HG03469 (cell line): ENCODE results near the gene GPR158.

Experiments used
- ATAC-seq: cut with Tn5 transposase; IDR thresholded peaks from one replicate; pipeline ENCODE4 v1.9.1; 2021; ENCODE audit warnings: mild to moderate bottlenecking, moderate library complexity, moderate number of reproducible peaks; ENCODE audit not compliant: unreplicated experiment

The GPR158 gene

GRCh38 chr10:25562547-25562946, 387.7 kb downstream of the GPR158 start:
- no peak for ATAC-seq

GRCh38 chr10:25564351-25564750, 389.6 kb downstream of the GPR158 start:
- ATAC-seq: no peak

- ATAC-seq: no peak
Measured at GRCh38 chr10:25565570-25565969, 390.8 kb downstream of the GPR158 start.

DNA sequence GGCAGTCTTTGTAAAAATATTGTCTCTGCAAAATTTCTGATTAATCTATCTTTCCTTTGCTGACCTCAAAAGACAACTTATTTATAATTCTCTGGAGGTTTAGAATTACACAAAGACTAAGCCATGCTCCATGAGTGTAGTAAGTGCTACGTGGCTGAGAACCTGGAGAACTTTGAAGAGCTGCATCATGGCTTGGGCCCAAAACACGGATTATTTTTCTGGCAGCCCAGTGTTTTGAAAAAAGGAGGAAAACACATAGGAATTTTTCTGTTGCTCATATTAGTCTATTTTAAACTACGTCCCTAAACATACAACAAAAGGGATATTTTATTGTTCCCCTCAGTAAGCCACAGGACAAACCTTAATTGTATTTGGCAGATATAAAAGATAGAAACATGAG, 398.5 kb downstream of the GPR158 start:
- ATAC-seq: no peak

- ATAC-seq: no peak
Measured at GRCh38 chr10:25575343-25575742, 400.5 kb downstream of the GPR158 start.

GRCh38 chr10:25578061-25578460, 403.3 kb downstream of the GPR158 start:
- ATAC-seq: no peak

GRCh38 chr10:25582961-25583360, 408.2 kb downstream of the GPR158 start:
- ATAC-seq: no peak

- ATAC-seq: no peak
Measured at GRCh38 chr10:25600651-25601050, 425.9 kb downstream of the GPR158 start.

DNA sequence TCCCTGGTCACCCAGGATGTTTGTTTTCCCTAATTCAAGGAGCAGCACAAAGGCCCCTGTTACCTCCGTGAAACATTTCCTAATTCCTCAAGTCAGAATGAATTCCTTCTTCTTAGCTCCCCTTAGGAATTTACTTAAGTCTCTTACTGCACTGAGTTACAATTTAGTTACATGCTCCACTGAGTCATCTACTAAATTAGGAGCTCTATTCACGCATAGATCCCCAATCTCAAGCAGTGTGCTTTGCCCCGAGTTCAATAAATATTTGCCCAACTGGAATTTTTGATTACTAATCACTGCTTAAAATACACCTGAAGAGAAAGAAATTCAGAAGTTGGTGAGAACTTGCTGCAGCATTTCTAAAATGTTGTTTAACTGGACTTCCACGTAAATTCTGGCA, 429.8 kb downstream of the GPR158 start:
- ATAC-seq: no peak

DNA sequence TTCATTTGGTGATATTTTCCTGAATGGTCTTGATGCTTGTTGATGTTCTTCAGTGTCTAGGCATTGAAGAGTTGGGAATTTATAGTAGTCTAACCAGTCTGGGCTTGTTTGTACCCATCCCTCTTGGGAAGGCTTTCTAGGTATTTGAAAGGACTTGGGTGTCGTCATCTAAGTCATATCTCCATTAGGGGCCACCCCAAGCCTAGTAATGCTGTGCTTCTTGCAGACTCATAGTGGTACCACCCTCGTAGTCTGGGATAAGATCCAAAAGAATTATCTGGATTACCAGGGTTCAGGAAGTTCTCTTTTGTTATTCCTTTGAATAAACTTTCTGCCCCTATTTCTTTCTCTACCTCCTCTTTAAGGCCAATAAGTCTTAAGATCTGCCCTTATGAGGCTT, 439.9 kb downstream of the GPR158 start:
- ATAC-seq: no peak

DNA sequence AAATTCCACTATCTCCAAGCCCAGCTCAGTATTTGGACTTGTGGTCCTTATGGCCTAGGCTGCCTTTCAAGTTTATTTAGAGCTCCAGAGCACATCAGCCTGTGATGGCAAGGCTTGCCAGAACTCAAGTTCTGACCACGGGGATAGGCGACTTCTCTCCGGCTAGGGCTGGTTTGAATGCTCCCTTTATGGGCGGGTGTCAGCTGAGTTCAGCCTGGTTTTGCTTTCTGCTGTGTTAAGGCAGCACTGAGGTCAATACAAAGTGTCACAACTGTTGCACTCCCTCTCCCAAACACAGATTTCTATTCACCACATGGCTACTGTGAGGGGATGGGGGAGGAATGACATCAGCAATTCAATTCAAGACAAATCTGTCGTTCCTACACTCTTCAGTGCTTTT, 441.1 kb downstream of the GPR158 start:
- no peak for ATAC-seq

GRCh38 chr10:25616903-25617592, 442.2 kb downstream of the GPR158 start:
- ATAC-seq: no peak

DNA sequence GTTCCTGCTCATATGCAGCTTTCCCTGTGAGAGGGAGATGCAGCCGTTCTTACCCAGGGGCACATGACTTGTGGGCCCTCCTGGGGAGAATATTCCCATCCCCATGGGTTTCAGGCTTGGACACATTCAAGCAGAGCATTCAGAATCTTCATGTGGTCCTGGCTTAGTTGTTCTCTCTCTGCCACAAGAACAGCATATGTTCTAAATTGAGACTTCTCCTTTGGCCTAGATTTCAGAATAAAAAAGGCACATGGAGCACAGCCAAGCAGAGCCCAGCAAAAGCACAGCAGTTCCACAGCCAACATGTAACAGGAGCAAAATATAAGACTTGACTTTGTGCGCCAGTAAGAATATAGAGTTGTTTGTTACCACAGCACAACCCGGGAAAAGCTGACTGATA, 452.8 kb downstream of the GPR158 start:
- ATAC-seq: no peak

GRCh38 chr10:25629333-25629732, 454.5 kb downstream of the GPR158 start:
- no peak for ATAC-seq

DNA sequence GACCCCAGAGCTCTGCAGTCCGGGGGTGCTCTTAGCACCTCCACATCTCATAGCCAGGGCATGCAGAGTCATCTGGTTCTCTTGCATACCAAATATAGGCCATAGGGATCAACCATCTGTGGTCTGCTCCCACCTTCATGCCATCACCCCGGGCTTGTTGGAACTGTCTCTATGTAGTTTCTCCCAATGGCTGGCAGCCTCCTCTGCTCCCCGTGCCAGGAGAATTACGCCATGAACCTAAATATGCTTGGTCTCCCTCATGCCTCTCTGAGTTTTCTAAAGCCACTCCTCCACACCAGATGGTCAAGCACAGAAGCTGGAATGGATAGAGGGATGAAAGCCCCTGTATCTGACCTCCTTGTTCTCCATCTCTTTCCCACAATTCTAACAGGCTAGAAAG, 456.7 kb downstream of the GPR158 start:
- ATAC-seq: no peak

DNA sequence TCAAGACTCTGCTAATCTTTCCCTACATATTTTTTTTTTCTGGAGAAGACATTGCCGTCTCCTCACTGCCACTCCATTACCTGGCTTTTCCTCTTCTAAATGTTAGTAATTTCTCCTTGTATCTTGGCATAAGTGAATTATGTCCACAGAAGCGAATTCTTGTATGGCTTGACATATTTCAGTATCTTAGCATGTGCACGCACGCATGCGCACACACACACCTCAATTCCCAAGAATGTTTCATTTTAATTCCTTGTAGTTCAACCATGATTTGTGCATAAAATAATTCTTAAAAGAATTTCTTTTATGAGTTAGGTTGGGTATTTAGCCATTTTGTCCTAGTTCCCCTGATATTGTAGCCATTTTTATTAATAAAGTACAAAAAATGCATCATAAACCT, 458.0 kb downstream of the GPR158 start:
- no peak for ATAC-seq

DNA sequence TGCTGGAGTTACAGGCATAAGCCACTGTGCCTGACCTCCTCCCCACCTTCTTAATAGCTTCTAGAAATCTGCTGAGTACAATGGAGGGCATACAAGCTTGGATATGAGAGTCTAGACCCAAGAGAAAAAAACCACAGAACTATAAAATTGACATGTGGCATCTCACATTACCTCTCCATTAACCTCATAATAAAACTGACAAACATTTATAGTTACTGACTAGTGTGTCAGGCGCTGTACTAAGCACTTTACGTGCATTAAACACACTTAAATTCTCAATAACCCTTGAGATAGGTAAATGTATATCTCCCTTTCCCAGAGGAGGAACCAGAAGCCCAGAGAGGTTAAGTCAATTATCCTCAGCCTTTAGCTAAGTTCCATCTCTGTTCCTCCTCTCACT, 458.7 kb downstream of the GPR158 start:
- no peak for ATAC-seq

GRCh38 chr10:25639646-25640045, 464.8 kb downstream of the GPR158 start:
- ATAC-seq: no peak

DNA sequence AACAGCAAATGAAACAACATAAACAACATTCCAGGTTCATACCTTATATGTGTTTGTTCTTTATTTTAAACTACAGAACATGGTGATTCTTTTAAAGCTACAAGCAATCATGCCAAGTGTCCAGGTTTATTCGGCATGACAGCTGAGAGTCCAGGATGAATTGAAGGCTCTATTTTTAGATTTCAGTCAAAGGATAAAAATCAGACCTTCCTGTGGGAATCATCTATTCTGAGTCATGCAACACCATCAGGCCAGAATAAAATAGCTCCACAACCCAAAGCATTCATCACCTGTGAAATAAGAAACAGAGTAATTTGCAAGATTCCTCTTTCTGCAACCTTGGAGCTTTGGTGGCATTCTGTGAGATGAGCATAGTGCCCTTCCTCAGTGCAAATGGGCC, 466.8 kb downstream of the GPR158 start:
- no peak for ATAC-seq

DNA sequence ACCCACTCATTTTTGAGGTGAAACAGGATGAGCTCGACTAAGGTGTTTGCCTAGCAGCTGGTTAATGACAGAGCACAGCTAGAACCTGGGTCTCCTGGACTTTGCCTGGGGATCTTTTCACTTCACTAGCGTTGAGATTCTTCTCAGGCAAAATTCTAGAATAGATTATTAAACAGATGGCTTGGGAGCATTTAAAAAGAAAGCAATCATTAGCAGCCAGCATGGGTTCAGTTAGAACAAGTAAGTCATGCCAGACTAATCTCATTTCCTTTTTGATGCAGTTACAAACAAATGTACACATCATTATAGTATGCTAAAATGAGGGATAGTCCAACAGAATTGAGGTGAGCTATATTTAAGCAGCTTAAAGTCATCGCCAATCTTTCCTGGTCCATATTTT, 467.9 kb downstream of the GPR158 start:
- no peak for ATAC-seq

DNA sequence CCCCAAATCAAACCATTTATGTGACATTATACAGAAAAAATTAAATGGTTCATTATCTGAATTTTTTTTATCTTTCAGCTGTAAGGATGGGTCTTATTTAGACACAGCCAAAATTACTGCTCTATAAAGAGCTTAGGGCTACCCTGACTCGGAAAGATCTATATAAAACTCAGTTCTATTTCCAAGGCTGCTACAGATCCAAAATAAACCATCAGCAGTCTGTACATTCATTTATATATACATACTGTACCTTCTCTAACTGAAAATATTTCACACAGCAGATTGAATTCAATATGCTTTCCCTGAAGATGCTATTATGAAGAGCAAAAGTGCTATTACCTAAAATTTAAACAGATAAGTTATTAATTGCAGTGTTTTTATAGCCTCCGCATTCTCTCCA, 471.6 kb downstream of the GPR158 start:
- no peak for ATAC-seq

GRCh38 chr10:25651534-25651933, 476.7 kb downstream of the GPR158 start:
- no peak for ATAC-seq
